GM12872 (cell line): ENCODE data around the gene FST.

ENCODE experiments used
- TF ChIP-seq, protein P1 (sequence below): IDR thresholded peaks from 3 replicates; pipeline ENCODE4 v1.5.1; 2011; ENCODE audit warnings: low read depth, mild to moderate bottlenecking, low read length, moderate library complexity; ENCODE audit not compliant: insufficient read depth

Gene FST

DNA sequence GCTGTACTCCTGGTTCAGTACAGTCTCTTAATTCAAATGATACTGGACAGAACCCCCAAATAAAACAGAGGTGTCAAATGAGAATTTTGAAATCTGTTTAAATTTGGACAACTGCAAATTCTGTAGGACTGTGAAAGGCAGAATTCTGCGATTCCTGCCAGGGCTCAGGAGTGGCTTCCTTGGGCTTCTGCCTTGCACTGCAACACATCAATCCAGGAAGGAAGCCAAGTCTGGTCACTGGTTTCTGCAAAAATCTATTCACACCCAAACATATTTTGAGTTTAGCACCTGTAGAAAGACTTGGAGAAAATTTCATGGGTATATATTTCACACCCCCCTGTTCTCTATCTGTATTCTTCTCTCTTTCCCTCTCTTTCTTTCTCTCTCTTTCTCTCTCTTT, 37.5 kb upstream of the FST start:
- TF ChIP-seq, protein P1, sequence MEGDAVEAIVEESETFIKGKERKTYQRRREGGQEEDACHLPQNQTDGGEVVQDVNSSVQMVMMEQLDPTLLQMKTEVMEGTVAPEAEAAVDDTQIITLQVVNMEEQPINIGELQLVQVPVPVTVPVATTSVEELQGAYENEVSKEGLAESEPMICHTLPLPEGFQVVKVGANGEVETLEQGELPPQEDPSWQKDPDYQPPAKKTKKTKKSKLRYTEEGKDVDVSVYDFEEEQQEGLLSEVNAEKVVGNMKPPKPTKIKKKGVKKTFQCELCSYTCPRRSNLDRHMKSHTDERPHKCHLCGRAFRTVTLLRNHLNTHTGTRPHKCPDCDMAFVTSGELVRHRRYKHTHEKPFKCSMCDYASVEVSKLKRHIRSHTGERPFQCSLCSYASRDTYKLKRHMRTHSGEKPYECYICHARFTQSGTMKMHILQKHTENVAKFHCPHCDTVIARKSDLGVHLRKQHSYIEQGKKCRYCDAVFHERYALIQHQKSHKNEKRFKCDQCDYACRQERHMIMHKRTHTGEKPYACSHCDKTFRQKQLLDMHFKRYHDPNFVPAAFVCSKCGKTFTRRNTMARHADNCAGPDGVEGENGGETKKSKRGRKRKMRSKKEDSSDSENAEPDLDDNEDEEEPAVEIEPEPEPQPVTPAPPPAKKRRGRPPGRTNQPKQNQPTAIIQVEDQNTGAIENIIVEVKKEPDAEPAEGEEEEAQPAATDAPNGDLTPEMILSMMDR, result no peak

DNA sequence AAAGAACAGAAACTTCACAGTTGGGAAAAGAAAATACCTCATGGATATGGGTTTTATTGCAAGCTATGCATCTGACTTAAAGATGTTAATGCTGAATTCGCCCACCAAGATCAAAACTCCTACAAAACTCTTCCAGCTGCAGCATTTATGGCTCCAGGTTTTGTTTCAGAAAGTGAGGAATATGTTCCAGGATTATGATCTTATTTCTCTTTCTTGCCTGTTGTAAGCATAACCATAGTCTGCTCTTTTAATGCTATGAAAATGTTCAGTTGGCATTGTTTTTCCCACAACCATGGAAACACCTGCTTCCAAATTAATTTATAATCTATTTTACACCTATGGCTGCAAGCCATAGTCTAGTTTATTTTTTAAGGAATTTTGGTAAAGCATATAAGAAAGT, 34.9 kb upstream of the FST start:
- TF ChIP-seq, protein P1, result no peak

DNA sequence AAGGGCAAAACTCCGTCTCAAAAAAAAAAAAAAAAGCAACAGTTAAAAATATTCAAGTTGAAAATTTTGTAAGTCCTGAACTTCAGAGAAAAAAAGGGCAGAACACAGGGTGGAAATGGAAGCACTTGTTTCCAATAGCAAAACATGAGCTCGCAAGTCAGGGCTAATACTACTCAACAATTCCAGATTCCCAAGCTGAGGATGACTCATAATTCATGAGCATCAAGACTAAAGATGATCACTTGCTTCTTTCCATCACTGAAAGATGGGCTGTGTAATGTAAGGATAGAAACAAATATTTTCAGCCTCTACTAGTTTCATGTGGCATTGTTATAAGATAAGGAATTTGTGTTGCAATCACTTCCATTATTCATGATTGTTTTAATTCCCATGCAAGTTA, 33.5 kb upstream of the FST start:
- TF ChIP-seq, protein P1, result no peak

DNA sequence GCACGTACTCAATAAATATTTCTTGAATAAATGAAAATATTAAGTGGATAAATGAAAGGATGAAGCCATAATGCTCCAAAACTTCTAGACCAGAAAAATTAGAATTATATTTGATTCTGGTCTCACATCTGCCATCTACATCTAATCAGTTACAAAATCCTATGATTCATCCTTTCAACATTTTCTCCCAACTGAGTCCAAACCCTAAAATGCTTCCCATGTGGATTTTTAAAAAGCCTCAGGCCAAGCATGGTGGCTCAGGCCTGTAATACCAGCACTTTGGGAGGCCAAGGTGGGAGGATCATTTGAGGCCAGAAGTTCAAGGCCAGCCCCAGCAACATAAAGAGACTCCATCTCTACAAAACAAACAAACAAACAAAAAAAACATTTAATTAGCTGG, 31.6 kb upstream of the FST start:
- TF ChIP-seq, protein P1, result no peak

DNA sequence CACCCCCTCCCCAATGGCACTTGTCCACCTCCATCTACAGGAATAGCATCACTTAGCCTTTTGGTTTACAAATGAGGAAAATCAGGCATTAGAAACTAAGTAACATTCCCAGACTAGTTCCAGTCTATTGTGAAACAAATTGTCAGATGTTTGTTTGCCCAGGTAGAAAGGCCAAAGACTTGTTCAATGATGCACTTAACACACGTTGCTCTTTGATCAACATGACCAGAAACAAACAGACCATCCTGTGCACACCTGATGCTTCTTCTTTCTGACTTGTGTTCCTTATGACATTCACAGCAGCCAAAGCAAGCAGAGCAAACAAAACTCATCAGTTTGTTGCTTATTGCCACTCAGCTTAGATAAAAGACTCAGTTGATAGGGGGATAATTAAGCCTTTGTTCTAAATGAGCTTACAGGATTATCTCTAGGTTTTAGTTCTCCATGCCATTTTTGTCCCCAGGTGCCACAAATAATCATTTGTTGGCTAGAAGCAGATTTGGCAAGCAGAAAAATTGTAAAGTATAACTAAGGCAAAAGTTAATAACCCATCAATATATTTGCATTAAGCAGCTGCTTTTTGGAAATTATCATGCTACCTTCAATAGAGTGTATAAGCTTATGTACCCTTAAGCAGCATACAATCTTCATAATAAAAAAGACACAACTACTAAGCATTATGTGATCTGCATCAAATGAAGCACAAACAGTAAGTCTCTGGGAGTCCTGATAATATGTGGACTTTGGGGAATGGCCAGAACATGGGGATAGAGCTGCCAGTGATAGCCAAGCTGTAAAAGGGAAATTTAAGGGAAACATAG, 26.3 kb upstream of the FST start:
- TF ChIP-seq, protein P1, result no peak

DNA sequence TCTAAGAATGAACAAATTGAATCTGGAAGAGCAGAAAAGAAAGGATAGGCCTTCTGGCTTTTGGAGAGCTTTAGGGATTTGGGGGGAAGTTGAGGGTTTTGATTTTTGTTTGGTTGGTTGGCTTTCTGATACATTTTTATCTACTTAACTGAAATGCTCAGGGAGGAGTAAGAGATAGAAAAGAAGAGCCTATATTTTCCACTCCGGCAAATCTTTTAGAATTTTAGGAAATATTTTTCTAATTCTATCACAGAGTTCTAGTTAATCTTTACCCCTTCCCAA, 25.8 kb upstream of the FST start:
- TF ChIP-seq, protein P1, result no peak

DNA sequence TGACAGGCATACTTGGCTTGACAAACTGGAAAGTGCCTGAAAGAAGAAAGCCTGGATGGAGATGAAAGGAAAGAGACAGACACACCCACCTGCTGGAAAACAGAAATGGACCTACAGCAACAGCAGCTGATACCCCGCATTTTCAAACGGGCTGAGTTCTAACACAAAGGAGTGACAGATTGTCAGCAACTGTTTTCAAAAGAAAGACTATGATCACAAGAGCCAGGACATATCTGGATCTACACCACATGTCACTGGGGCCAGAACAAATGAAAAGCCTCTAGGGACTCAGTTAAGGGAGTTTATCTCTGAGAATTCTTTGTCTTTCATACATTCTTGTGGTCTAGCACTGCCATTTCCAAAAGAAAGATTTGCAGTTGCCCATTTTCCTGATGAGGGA, 24.1 kb upstream of the FST start:
- TF ChIP-seq, protein P1, result no peak
